ENCODE measurements around the gene MSI2.

GRCh38 chr17:57685499-57686132, 429.3 kb downstream of the MSI2 start:
- TF ChIP-seq, protein P1, sequence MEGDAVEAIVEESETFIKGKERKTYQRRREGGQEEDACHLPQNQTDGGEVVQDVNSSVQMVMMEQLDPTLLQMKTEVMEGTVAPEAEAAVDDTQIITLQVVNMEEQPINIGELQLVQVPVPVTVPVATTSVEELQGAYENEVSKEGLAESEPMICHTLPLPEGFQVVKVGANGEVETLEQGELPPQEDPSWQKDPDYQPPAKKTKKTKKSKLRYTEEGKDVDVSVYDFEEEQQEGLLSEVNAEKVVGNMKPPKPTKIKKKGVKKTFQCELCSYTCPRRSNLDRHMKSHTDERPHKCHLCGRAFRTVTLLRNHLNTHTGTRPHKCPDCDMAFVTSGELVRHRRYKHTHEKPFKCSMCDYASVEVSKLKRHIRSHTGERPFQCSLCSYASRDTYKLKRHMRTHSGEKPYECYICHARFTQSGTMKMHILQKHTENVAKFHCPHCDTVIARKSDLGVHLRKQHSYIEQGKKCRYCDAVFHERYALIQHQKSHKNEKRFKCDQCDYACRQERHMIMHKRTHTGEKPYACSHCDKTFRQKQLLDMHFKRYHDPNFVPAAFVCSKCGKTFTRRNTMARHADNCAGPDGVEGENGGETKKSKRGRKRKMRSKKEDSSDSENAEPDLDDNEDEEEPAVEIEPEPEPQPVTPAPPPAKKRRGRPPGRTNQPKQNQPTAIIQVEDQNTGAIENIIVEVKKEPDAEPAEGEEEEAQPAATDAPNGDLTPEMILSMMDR (IDR thresholded peaks at IDR 0.05), result no peak
- TF ChIP-seq POLR2A (IDR thresholded peaks at IDR 0.05), result no peak

Data from right lobe of liver (tissue), 4 donors.